B cell (primary cell): Measurements from ENCODE around the gene P2RX6. TPM values are rescaled to one million over a fixed set of nuclear protein-coding genes. Genes with fewer than 3 reads are reported as not detected.

ENCODE experiments used
- ATAC-seq: fragments of 200-7000 bp; cut with Tn5 transposase; one replicate; pipeline ENCODE4 v1.10.0; 2021; ENCODE audit warnings: low read depth, mild to moderate bottlenecking, moderate number of reproducible peaks, moderate library complexity
- CTCF ChIA-PET: fragments of 350-600 bp; sonication (Branson Sonifier 250); formaldehyde crosslinking; loops from one replicate; lab custom pipeline; 2021; ENCODE audit warnings: antibody characterized with exemption, inconsistent platforms; lab: Charles Lee
- POLR2A ChIA-PET: fragments of 350-600 bp; sonication (Branson Sonifier 250); formaldehyde crosslinking; loops from one replicate; lab custom pipeline; 2021; ENCODE audit warnings: antibody characterized with exemption; lab: Charles Lee
- DNase-seq: peaks from one replicate; pipeline ENCODE4 v3.0.0; 2013
- H2AFZ ChIP-seq: 2 replicates; pipeline ENCODE4 v1.6.1; 2012; ENCODE audit warnings: mild to moderate bottlenecking, low read depth, low read length; ENCODE audit not compliant: insufficient read depth, poor library complexity, severe bottlenecking
- H3K27ac ChIP-seq, 2 donors: 1 replicate in 1 of 2; 2 replicates in 1 of 2; pipeline ENCODE4 v1.5.1; 2012 to 2013; ENCODE audit warnings: low read length in 2 of 2, mild to moderate bottlenecking in 2 of 2, moderate library complexity in 1 of 2
- H3K27me3 ChIP-seq, 4 experiments: fragments of 200-600 bp in 1 of 4; sonication (generic) in 1 of 4; replicated peaks in 1 of 4; 1 replicate in 2 of 4; 2 replicates in 2 of 4; pipeline versions ENCODE4 v1.6.1 to v1.7.0; 2013 to 2016; ENCODE audit warnings: low read length in 3 of 4, mild to moderate bottlenecking in 2 of 4, mixed read lengths in 1 of 4, moderate library complexity in 1 of 4; ENCODE audit not compliant: insufficient read depth in 4 of 4, control insufficient read depth in 3 of 4; ENCODE audit errors: control extremely low read depth in 1 of 4
- H3K36me3 ChIP-seq, 2 experiments: replicated peaks in 1 of 2; 1 replicate in 1 of 2; 2 replicates in 1 of 2; pipeline versions ENCODE4 v1.6.1 to v1.7.1; 2013; ENCODE audit warnings: low read length in 1 of 2; ENCODE audit not compliant: insufficient read depth in 2 of 2, control insufficient read depth in 1 of 2; ENCODE audit errors: control extremely low read depth in 1 of 2, extremely low read depth in 1 of 2
- H3K4me1 ChIP-seq, 2 donors: fragments of 200-600 bp in 1 of 2; sonication (generic) in 1 of 2; 1 replicate in 1 of 2; 2 replicates in 1 of 2; pipeline versions ENCODE4 v1.5.1 to v1.6.1; 2013 to 2017; ENCODE audit warnings: low read length in 2 of 2; ENCODE audit not compliant: control insufficient read depth in 2 of 2, insufficient read depth in 2 of 2
- H3K4me2 ChIP-seq: replicated peaks from 2 replicates; pipeline ENCODE3; 2012; ENCODE audit warnings: mild to moderate bottlenecking, low read depth, low read length; ENCODE audit not compliant: poor library complexity, severe bottlenecking
- H3K4me3 ChIP-seq, 5 experiments: fragments of 200-600 bp in 1 of 5; sonication (generic) in 1 of 5; 1 replicate in 3 of 5; 2 replicates in 2 of 5; pipeline versions ENCODE4 v1.5.1 to v1.7.0; 2011 to 2016; ENCODE audit warnings: low read length in 4 of 5, mild to moderate bottlenecking in 4 of 5, low read depth in 2 of 5, control low read depth in 1 of 5, moderate library complexity in 1 of 5; ENCODE audit not compliant: insufficient read depth in 1 of 5; ENCODE audit errors: control extremely low read depth in 1 of 5, extremely low read depth in 1 of 5
- H3K79me2 ChIP-seq: fragments of 200-600 bp; sonication (generic); one replicate; pipeline ENCODE4 v1.6.0; 2016; ENCODE audit warnings: low read length; ENCODE audit not compliant: control insufficient read depth, insufficient read depth
- H3K9ac ChIP-seq: fragments of 200-600 bp; sonication (generic); 2 replicates; pipeline ENCODE4 v1.6.1; 2017; ENCODE audit warnings: mild to moderate bottlenecking, low read length, moderate library complexity
- H3K9me3 ChIP-seq, 3 donors: one replicate each; pipeline versions ENCODE4 v1.6.1 to v1.7.1; 2013; ENCODE audit warnings: low read length in 2 of 3; ENCODE audit not compliant: control insufficient read depth in 2 of 3, insufficient read depth in 1 of 3; ENCODE audit errors: control extremely low read depth in 1 of 3
- H4K20me1 ChIP-seq: 2 replicates; pipeline ENCODE4 v1.6.0; 2012; ENCODE audit warnings: mild to moderate bottlenecking, low read length; ENCODE audit not compliant: insufficient read depth, control insufficient read depth, poor library complexity, severe bottlenecking
- H3K27ac Mint-ChIP-seq: one replicate; pipeline ENCODE4 v1.8.0; 2021; ENCODE audit warnings: mixed read lengths
- H3K27me3 Mint-ChIP-seq: one replicate; pipeline ENCODE4 v1.8.0; 2021; ENCODE audit warnings: mixed read lengths
- H3K4me1 Mint-ChIP-seq: one replicate; pipeline ENCODE4 v1.8.0; 2021; ENCODE audit warnings: mixed read lengths
- H3K4me3 Mint-ChIP-seq: one replicate; pipeline ENCODE4 v1.8.0; 2021; ENCODE audit warnings: mixed read lengths
- H3K9me3 Mint-ChIP-seq: one replicate; pipeline ENCODE4 v1.8.0; 2022; ENCODE audit warnings: mixed read lengths; ENCODE audit not compliant: insufficient read depth
- EZH2 ChIP-seq: IDR thresholded peaks from 2 replicates; pipeline ENCODE4 v1.6.1; 2012; ENCODE audit warnings: borderline replicate concordance, low read depth, mild to moderate bottlenecking, moderate library complexity, low read length; ENCODE audit not compliant: insufficient read depth, poor library complexity, severe bottlenecking
- WGBS: methylation state at CpG from one replicate; pipeline ENCODE4 v1.1.5; 2013; ENCODE audit warnings: missing lambda C conversion rate; ENCODE audit not compliant: insufficient coverage; 5-methylcytosine and 5-hydroxymethylcytosine counted together
- intact Hi-C: fragments of 100-400 bp; cut with micrococcal nuclease; formaldehyde crosslinking; loops from one replicate; pipeline ENCODE4 v1.10.0; 2022
- polyA plus RNA-seq: library from polyadenylated mRNA; depleted of rRNA; stranded (reverse); fragments of >200 nt; gene quantifications from 2 replicates; pipeline ENCODE4 v1.2.3, GENCODE V29; 2012
- total RNA-seq, 2 donors: library from RNA; stranded (reverse); fragments of 120-200 nt in 1 of 2; gene quantifications; 1 replicate in 1 of 2; 2 replicates in 1 of 2; pipeline versions ENCODE4 v1.2.3 to v1.2.4, GENCODE V29; 2013 to 2022
- TF ChIP-seq, protein P1 (sequence below): fragments of 200-600 bp; IDR thresholded peaks from one replicate; pipeline ENCODE4 v1.8.0; 2022; ENCODE audit warnings: antibody characterized with exemption, mild to moderate bottlenecking

P2RX6 gene
- total and polyA plus RNA-seq, 2 donors (not counting 1 experiment from before 2014, with no cell fraction given) = 0.49 to 0.79 TPM

DNA sequence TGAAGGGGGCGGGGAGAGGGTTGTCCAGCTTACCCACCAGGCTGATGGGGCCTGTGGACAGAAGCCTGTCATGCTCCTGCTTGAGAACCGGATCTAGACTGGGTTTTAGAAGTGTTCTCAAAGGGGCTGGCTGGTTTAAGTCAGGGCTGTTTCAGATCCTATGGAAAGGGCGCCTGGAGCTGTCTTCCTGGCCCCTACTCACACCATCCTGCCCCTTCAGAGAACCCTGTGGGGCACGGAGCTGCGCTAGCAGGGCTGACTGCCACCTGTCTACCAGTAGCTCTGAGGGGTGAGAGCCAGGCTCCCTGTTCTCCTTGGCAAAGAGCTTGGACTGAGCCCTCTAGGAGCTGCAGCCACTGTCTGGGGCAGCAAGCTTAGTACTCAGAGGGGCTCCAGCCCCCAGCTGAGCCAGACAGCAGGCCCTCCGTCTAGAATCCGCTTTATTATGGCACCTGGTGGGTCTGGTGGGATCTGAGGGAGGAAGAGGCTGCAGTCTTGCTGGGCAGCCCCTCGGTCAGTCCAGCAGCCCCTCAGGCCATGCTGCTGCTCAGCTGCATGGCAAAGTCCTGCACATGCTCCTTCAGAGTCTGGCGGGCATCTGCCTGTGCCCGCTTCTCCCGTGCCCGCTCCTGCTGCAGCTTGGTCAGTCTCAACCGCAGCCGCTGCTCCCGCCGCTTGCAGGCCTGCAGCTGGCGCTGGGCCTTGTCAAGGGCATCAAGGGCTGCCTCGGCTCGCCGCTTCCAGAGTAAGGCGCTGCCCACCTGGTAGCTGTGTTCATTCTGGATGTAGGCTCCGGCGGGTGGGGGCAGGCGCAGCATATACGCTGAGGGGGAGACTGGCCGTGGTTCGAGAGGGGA, 15.4 kb upstream of the P2RX6 start:
- WGBS = 95% methylated on average over 25 of the region's 27 CpGs
- Histone ChIP-seq H3K27me3 (no peaks in the 10 kb centered on the region), H3K79me2 (peaks cover 18% of the 10 kb centered on the region), H2AFZ (no peak overlapping the region), H4K20me1 (peaks cover 24% of the 10 kb centered on the region), H3K4me1 (peaks cover 24 to 36% of the 10 kb centered on the region in 2 donors), H3K4me2 (peak overlapping the region; percentile 97), H3K9me3 (peaks cover 0 to 5% (median 0%) of the 10 kb centered on the region in 3 donors), H3K36me3 (peaks cover 0 to 24% of the 10 kb centered on the region in 2 experiments), H3K9ac (no peak overlapping the region), H3K4me3 (no peak overlapping the region), H3K27ac (peak overlapping the region in 1 of 2 donors; percentile 96)
- H3K4me1 Mint-ChIP-seq = peaks cover 32% of the 10 kb centered on the region
- DNase-seq (no peak), ATAC-seq (no peak)
- ChIA-PET POLR2A (interaction anchor here (0.5 kb wide), 1 partner anchor 46 kb away, joined by 3 read pairs; no protein-coding TSS in a partner anchor), CTCF (no interaction called here)
- no peaks in the 10 kb centered on the region for H3K27me3 Mint-ChIP-seq
- peak overlapping the region; percentile 95 for H3K4me3 Mint-ChIP-seq
- H3K9me3 Mint-ChIP-seq = no peaks in the 10 kb centered on the region
- peak overlapping the region; percentile 72 for H3K27ac Mint-ChIP-seq
- TF ChIP-seq, protein P1, sequence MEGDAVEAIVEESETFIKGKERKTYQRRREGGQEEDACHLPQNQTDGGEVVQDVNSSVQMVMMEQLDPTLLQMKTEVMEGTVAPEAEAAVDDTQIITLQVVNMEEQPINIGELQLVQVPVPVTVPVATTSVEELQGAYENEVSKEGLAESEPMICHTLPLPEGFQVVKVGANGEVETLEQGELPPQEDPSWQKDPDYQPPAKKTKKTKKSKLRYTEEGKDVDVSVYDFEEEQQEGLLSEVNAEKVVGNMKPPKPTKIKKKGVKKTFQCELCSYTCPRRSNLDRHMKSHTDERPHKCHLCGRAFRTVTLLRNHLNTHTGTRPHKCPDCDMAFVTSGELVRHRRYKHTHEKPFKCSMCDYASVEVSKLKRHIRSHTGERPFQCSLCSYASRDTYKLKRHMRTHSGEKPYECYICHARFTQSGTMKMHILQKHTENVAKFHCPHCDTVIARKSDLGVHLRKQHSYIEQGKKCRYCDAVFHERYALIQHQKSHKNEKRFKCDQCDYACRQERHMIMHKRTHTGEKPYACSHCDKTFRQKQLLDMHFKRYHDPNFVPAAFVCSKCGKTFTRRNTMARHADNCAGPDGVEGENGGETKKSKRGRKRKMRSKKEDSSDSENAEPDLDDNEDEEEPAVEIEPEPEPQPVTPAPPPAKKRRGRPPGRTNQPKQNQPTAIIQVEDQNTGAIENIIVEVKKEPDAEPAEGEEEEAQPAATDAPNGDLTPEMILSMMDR = no peak
- no peak for TF ChIP-seq EZH2
- intact Hi-C loops = loop anchor here (5.0 kb wide), 3 partner anchors 643 to 882 kb away; partner anchors contain the start of genes RANBP1, SDF2L1 and TRMT2A
